Astrocyte (in vitro differentiated cells and primary cell): ENCODE measurements around the gene GPI.

Source experiments
- CTCF ChIP-seq: IDR thresholded peaks from 2 replicates; pipeline ENCODE4 v1.5.1; 2011; ENCODE audit warnings: low read depth, mild to moderate bottlenecking, inconsistent platforms, low read length, moderate library complexity; ENCODE audit not compliant: insufficient read depth
- EZH2 ChIP-seq: IDR thresholded peaks from 2 replicates; pipeline ENCODE4 v1.6.1; 2012; ENCODE audit warnings: mild to moderate bottlenecking, low read length, inconsistent platforms; ENCODE audit not compliant: insufficient read depth

DNA sequence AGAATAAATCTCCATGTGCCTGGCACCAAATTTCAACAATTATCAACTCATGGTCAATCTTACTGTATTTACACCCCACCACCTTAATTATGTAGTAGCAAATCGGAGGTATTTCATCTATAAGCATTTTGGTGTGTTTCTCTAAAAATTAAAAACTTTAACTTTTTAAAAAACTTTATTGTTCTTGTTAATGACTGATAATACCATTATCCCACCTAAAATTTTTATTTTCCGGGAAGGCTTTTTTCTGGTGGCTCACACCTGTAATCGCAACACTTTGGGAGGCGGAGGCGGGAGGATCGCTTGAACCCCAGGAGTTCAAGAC is 38.8 kb downstream of the GPI start:
- TF ChIP-seq CTCF (no peak), EZH2 (no peak)
